ENCODE data around the gene SARS2.

DNA sequence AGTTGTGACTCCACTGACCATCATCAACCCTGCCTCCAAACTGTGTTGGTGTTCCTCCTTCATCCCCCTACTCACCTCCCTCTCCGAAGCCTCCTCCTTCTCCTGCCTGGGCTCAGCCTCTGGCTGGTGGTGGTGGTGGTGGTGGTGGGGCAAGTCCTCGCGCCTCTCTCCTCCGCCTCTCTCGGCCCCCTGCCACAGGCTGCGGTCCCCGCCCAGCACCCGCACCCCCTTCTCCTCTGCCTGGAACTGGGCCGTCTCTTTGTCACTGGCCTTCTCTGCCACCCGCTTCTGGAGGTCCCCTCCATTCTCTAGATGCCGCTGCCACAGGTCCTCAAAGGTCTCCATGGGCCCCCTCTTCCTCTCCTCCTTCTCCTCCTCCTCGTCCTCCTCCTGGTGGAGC lies 20.1 kb downstream of the SARS2 start:
- TF ChIP-seq, protein P1, sequence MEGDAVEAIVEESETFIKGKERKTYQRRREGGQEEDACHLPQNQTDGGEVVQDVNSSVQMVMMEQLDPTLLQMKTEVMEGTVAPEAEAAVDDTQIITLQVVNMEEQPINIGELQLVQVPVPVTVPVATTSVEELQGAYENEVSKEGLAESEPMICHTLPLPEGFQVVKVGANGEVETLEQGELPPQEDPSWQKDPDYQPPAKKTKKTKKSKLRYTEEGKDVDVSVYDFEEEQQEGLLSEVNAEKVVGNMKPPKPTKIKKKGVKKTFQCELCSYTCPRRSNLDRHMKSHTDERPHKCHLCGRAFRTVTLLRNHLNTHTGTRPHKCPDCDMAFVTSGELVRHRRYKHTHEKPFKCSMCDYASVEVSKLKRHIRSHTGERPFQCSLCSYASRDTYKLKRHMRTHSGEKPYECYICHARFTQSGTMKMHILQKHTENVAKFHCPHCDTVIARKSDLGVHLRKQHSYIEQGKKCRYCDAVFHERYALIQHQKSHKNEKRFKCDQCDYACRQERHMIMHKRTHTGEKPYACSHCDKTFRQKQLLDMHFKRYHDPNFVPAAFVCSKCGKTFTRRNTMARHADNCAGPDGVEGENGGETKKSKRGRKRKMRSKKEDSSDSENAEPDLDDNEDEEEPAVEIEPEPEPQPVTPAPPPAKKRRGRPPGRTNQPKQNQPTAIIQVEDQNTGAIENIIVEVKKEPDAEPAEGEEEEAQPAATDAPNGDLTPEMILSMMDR (IDR thresholded peaks at IDR 0.05) = no peak
- no peak for TF ChIP-seq POLR2A (IDR thresholded peaks at IDR 0.05)
